HG02870 (cell line): ENCODE results near the gene MYO1D.

Experiments
- ATAC-seq: cut with Tn5 transposase; IDR thresholded peaks from one replicate; pipeline ENCODE4 v1.9.1; 2021; ENCODE audit warnings: mild to moderate bottlenecking, moderate library complexity; ENCODE audit not compliant: unreplicated experiment

MYO1D gene

GRCh38 chr17:32591405-32591804 lies 285.5 kb downstream of the MYO1D start:
- ATAC-seq, result no peak

GRCh38 chr17:32590974-32591373 lies 285.9 kb downstream of the MYO1D start:
- no peak for ATAC-seq

GRCh38 chr17:32588982-32589381 lies 287.9 kb downstream of the MYO1D start:
- no peak for ATAC-seq

- no peak for ATAC-seq
Measured at GRCh38 chr17:32588135-32588534, 288.8 kb downstream of the MYO1D start.

- ATAC-seq, result no peak
Measured at GRCh38 chr17:32586666-32587065, 290.3 kb downstream of the MYO1D start.

- no peak for ATAC-seq
Measured at GRCh38 chr17:32584792-32585191, 292.1 kb downstream of the MYO1D start.

- ATAC-seq, result no peak
Measured at GRCh38 chr17:32583053-32583452, 293.9 kb downstream of the MYO1D start.

GRCh38 chr17:32575852-32576251 lies 301.1 kb downstream of the MYO1D start:
- no peak for ATAC-seq

- no peak for ATAC-seq
Measured at GRCh38 chr17:32570081-32570396, 306.9 kb downstream of the MYO1D start.

- ATAC-seq, result peak; percentile 53
Measured at GRCh38 chr17:32569171-32570080, 307.5 kb downstream of the MYO1D start.

GRCh38 chr17:32568705-32569104 lies 308.2 kb downstream of the MYO1D start:
- no peak for ATAC-seq

GRCh38 chr17:32567511-32567910 lies 309.4 kb downstream of the MYO1D start:
- no peak for ATAC-seq

GRCh38 chr17:32567086-32567485 lies 309.8 kb downstream of the MYO1D start:
- no peak for ATAC-seq

GRCh38 chr17:32566303-32566702 lies 310.6 kb downstream of the MYO1D start:
- ATAC-seq, result no peak

GRCh38 chr17:32565401-32565800 lies 311.5 kb downstream of the MYO1D start:
- no peak for ATAC-seq

GRCh38 chr17:32564325-32564724 lies 312.6 kb downstream of the MYO1D start:
- no peak for ATAC-seq

GRCh38 chr17:32563583-32563982 lies 313.3 kb downstream of the MYO1D start:
- no peak for ATAC-seq

GRCh38 chr17:32558997-32559650 lies 317.8 kb downstream of the MYO1D start:
- ATAC-seq, result peak; percentile 71

- ATAC-seq, result peak; percentile 34
Measured at GRCh38 chr17:32558326-32558955, 318.5 kb downstream of the MYO1D start.

GRCh38 chr17:32555611-32556310 lies 321.2 kb downstream of the MYO1D start:
- ATAC-seq, result no peak

GRCh38 chr17:32553168-32553567 lies 323.8 kb downstream of the MYO1D start:
- ATAC-seq, result no peak
